PFSK-1 (cell line): ENCODE measurements around the gene ANKRD12.

Experiments used
- FOXP2 ChIP-seq: optimal IDR thresholded peaks from 2 replicates; pipeline ENCODE3; 2011; ENCODE audit warnings: borderline replicate concordance, control low read depth, inconsistent platforms; ENCODE audit not compliant: insufficient read depth; ENCODE audit errors: extremely low read length, extremely low read depth
- POLR2AphosphoS5 ChIP-seq: IDR thresholded peaks from 2 replicates; pipeline ENCODE4 v1.6.1; 2012; ENCODE audit warnings: low read depth, mild to moderate bottlenecking, control low read depth, low read length, moderate library complexity
- REST ChIP-seq, 2 experiments: IDR thresholded peaks; 2 replicates each; pipeline versions ENCODE4 v1.6.1 to v1.8.0; 2011 to 2012; ENCODE audit warnings: low read depth in 2 of 2, low read length in 2 of 2, control low read depth in 1 of 2, inconsistent platforms in 1 of 2, mild to moderate bottlenecking in 1 of 2, moderate library complexity in 1 of 2; ENCODE audit not compliant: insufficient read depth in 1 of 2
- SIN3A ChIP-seq: IDR thresholded peaks from 2 replicates; pipeline ENCODE4 v1.6.1; 2012; ENCODE audit warnings: mild to moderate bottlenecking, low read length, moderate library complexity, borderline replicate concordance; ENCODE audit not compliant: insufficient read depth
- TAF1 ChIP-seq: IDR thresholded peaks from 2 replicates; pipeline ENCODE4 v1.6.1; 2012; ENCODE audit warnings: low read length, control low read depth, borderline replicate concordance; ENCODE audit not compliant: insufficient read depth

GRCh38 chr18:9293948-9294347 is 157.4 kb downstream of the ANKRD12 start:
- TF ChIP-seq FOXP2: no peak
- TF ChIP-seq POLR2AphosphoS5: no peak
- no peak for TF ChIP-seq REST (IDR thresholded peaks at IDR 0.05; ENCODE audit: insufficient read depth in 1 of 2, low read depth in 2 of 2, low read length in 2 of 2)
- no peak for TF ChIP-seq TAF1
- TF ChIP-seq SIN3A: no peak
